SK-N-SH (cell line): Measurements from ENCODE around the gene DCLK1.

Experiments used
- EP300 ChIP-seq, 2 experiments: IDR thresholded peaks; 2 replicates each; pipeline versions ENCODE4 v1.4.0 to v1.6.1; 2012; ENCODE audit warnings: borderline replicate concordance in 1 of 2, low read depth in 1 of 2, low read length in 1 of 2
- EZH2phosphoT487 ChIP-seq: fragments of 200-600 bp; sonication (generic); IDR thresholded peaks from 2 replicates; pipeline ENCODE4 v1.6.1; 2017; ENCODE audit warnings: low read depth, mixed run types, mild to moderate bottlenecking, antibody characterized with exemption, moderate library complexity, borderline replicate concordance
- GABPA ChIP-seq: IDR thresholded peaks from 2 replicates; pipeline ENCODE4 v1.4.0; 2012; ENCODE audit warnings: low read depth, mild to moderate bottlenecking
- NFIC ChIP-seq: IDR thresholded peaks from 2 replicates; pipeline ENCODE4 v1.4.0; 2012; ENCODE audit warnings: borderline replicate concordance
- POLR2AphosphoS5 ChIP-seq: IDR thresholded peaks from 2 replicates; pipeline ENCODE4 v1.6.1; 2012; ENCODE audit warnings: low read depth, low read length
- RAD21 ChIP-seq: IDR thresholded peaks from 2 replicates; pipeline ENCODE4 v1.6.1; 2012; ENCODE audit warnings: mild to moderate bottlenecking, low read length
- RCOR1 ChIP-seq: fragments of 150-350 bp; IDR thresholded peaks from 2 replicates; pipeline ENCODE4 v1.6.1; 2017; ENCODE audit warnings: antibody characterized with exemption, low read length
- RFX5 ChIP-seq: IDR thresholded peaks from 2 replicates; pipeline ENCODE4 v1.6.1; 2012; ENCODE audit warnings: mild to moderate bottlenecking, improper control_type of control experiment, low read length
- RXRA ChIP-seq: IDR thresholded peaks from 2 replicates; pipeline ENCODE4 v1.4.0; 2012; ENCODE audit warnings: low read depth, mild to moderate bottlenecking, borderline replicate concordance
- TF ChIP-seq, protein P1 (sequence below): IDR thresholded peaks from 2 replicates; pipeline ENCODE4 v1.6.1; 2012; ENCODE audit warnings: mild to moderate bottlenecking, low read depth, low read length, moderate library complexity
- TF ChIP-seq, protein P2 (sequence below): IDR thresholded peaks from 2 replicates; pipeline ENCODE4 v1.4.0; 2012; ENCODE audit warnings: low read depth
- TF ChIP-seq, protein P3 (sequence below): fragments of 150-350 bp; IDR thresholded peaks from 2 replicates; pipeline ENCODE4 v1.6.1; 2017; ENCODE audit warnings: antibody characterized with exemption, low read length, low read depth, borderline replicate concordance
- TF ChIP-seq, protein P4 (sequence below): fragments of 200-600 bp; sonication (generic); IDR thresholded peaks from 2 replicates; pipeline ENCODE4 v1.6.1; 2017; ENCODE audit warnings: antibody characterized with exemption, mild to moderate bottlenecking, moderate library complexity

DNA sequence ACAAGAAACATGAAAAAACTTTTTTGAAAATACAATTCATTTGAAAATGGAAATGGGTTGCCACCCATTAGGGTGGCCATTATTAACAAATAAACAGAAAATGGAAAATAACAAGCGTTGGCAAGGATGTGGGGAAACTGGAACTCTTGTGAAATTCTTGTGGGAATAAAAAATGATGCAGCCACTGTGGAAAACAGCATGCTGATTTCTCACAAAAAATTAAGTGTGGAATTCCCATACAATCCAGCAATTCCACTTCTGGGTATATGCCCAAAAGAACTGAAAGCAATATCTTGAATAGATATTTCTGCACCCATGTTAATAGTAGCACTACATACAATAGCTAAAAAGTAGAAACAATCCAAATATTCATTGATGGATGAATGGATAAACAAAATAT lies 165.2 kb downstream of the DCLK1 start:
- TF ChIP-seq RXRA (no peak), GABPA (no peak), RAD21 (no peak), NFIC (no peak), RCOR1 (no peak), POLR2AphosphoS5 (no peak), RFX5 (no peak), EZH2phosphoT487 (no peak), EP300 (IDR thresholded peaks at IDR 0.05; ENCODE audit: borderline replicate concordance in 1 of 2, low read depth in 1 of 2, low read length in 1 of 2) (no peak)
- TF ChIP-seq, protein P1, sequence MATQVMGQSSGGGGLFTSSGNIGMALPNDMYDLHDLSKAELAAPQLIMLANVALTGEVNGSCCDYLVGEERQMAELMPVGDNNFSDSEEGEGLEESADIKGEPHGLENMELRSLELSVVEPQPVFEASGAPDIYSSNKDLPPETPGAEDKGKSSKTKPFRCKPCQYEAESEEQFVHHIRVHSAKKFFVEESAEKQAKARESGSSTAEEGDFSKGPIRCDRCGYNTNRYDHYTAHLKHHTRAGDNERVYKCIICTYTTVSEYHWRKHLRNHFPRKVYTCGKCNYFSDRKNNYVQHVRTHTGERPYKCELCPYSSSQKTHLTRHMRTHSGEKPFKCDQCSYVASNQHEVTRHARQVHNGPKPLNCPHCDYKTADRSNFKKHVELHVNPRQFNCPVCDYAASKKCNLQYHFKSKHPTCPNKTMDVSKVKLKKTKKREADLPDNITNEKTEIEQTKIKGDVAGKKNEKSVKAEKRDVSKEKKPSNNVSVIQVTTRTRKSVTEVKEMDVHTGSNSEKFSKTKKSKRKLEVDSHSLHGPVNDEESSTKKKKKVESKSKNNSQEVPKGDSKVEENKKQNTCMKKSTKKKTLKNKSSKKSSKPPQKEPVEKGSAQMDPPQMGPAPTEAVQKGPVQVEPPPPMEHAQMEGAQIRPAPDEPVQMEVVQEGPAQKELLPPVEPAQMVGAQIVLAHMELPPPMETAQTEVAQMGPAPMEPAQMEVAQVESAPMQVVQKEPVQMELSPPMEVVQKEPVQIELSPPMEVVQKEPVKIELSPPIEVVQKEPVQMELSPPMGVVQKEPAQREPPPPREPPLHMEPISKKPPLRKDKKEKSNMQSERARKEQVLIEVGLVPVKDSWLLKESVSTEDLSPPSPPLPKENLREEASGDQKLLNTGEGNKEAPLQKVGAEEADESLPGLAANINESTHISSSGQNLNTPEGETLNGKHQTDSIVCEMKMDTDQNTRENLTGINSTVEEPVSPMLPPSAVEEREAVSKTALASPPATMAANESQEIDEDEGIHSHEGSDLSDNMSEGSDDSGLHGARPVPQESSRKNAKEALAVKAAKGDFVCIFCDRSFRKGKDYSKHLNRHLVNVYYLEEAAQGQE = no peak
- TF ChIP-seq, protein P2, sequence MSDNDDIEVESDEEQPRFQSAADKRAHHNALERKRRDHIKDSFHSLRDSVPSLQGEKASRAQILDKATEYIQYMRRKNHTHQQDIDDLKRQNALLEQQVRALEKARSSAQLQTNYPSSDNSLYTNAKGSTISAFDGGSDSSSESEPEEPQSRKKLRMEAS = no peak
- TF ChIP-seq, protein P3, sequence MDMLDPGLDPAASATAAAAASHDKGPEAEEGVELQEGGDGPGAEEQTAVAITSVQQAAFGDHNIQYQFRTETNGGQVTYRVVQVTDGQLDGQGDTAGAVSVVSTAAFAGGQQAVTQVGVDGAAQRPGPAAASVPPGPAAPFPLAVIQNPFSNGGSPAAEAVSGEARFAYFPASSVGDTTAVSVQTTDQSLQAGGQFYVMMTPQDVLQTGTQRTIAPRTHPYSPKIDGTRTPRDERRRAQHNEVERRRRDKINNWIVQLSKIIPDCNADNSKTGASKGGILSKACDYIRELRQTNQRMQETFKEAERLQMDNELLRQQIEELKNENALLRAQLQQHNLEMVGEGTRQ = no peak
- TF ChIP-seq, protein P4, sequence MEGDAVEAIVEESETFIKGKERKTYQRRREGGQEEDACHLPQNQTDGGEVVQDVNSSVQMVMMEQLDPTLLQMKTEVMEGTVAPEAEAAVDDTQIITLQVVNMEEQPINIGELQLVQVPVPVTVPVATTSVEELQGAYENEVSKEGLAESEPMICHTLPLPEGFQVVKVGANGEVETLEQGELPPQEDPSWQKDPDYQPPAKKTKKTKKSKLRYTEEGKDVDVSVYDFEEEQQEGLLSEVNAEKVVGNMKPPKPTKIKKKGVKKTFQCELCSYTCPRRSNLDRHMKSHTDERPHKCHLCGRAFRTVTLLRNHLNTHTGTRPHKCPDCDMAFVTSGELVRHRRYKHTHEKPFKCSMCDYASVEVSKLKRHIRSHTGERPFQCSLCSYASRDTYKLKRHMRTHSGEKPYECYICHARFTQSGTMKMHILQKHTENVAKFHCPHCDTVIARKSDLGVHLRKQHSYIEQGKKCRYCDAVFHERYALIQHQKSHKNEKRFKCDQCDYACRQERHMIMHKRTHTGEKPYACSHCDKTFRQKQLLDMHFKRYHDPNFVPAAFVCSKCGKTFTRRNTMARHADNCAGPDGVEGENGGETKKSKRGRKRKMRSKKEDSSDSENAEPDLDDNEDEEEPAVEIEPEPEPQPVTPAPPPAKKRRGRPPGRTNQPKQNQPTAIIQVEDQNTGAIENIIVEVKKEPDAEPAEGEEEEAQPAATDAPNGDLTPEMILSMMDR = no peak
